HG03159 (cell line): Measurements from ENCODE around the gene MTA1.

Experiments
- ATAC-seq: cut with Tn5 transposase; IDR thresholded peaks from one replicate; pipeline ENCODE4 v1.9.1; 2021; ENCODE audit warnings: mild to moderate bottlenecking, moderate library complexity; ENCODE audit not compliant: unreplicated experiment

MTA1 gene

DNA sequence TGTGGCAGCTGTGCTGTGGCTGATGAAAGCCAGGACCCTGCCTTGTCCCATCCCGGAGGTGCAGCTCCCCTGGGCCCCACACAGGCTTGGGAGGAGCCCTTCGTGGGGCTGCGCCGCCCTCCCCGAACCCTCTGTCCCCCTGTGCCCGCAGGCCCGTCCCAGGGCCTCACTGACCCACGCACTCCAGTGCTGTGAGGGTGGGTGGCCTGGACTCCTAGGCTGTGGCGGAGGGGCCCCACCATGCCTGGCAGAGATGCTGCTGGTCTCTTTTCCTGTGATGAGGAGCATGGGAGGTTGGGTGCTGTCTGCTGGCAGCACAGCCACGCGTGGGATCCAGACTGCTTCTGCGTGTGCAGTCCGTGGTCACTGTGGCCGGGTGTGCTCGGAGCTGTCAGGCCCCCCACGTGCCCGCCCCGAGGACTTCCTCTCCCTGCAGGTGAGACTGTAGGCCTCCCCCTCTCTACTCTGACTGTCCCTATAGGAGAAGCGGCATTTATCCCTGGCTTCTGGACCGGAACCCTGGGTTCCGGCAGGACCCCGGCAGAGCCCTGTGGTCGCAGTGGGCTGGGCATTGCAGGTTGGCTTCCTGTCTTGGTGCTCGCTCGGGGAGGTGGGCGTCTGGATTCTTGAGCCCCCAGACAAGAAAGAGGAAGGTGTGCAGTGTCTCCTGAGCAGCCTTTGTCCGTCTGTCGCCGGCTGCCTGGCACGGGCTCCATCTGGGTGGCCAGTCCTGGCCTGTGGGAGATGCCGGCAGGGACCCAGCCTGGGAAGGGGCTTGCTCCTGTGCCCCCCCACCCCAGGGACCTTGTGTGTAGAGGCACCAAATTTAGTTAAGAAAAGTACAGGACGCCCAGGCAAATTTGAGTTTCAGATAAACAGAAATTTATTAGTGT is 2.3 kb downstream of the MTA1 start:
- no peak for ATAC-seq

GRCh38 chr14:105422695-105423487 is 3.3 kb downstream of the MTA1 start:
- no peak for ATAC-seq

- ATAC-seq: no peak
Observed at GRCh38 chr14:105423488-105424195, 4.0 kb downstream of the MTA1 start.

DNA sequence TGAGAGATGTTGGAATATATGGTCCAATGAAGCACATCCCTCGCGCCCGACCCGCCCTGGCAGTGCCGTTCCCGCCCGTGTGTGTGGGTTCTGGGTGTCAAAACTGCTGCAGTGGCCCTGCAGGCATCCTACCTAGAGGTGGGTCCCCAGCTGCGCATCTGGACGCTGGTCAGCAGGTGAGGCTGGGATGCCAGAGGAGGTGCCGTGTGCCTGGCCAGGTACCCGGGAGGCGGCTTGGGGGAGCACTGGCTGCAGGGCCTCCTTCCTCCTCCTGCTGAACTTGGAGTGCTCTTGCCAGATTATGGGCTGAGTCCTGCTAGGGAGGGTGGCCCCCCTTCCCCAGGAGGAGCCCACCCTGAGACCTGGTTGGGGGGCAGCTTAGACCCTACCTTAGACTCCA is 5.2 kb downstream of the MTA1 start:
- no peak for ATAC-seq

DNA sequence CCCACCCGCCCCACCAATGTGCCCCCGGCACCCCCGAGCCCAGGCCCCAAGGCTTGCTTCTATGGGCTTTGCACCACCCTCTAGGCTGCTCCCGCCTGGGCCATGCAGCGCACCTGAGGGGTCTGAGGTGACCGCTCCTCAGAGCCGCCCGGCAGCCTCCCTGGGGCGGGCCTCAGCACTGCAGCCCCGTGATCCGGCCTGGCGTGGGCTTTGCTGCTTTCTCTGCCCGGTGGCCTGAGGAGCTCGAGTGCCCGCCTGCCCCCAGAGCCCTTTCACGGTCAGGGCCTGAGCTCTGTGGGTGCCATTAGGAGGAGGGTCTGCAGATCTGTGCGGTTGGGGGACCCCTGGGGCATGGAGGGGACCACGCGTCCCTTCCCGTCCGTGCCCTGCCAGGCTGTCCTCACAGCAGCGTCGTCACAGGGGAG is 6.2 kb downstream of the MTA1 start:
- no peak for ATAC-seq

DNA sequence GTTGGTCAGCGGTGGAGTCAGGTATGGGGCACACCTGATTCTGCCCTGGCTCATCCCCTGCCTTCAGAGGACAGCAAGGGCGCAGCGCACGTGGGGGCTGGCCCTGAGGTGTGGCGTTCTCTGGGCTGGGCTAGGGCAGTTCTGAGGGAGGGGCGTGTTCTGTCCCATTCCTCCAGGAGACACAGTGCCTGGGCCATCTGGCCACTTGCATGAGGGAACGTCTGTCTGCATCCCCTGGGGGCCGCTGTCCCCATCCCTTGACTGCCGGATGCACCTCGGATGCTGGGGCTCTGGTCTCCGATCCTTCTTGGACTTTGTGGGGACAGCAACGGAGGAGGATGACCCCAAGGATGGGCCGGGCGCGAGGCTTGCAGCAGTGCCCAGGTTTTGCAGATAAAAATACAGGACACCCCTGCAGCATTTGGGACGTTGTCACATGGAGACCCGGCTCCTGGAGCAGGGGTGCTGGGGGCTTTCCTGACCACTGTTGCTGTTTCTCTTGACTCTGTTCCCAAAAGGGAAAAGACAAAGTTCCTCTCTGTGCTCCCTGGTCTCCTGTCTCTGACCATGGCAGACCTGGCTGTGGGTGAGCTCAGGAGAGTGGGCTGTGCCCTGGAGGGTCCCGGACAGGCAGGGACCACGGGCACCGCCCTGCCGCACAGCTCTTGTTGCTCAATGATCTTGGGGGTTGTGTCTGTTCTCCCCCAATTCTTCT is 6.9 kb downstream of the MTA1 start:
- no peak for ATAC-seq

- ATAC-seq: no peak
Observed at GRCh38 chr14:105427412-105427811, 7.8 kb downstream of the MTA1 start.

DNA sequence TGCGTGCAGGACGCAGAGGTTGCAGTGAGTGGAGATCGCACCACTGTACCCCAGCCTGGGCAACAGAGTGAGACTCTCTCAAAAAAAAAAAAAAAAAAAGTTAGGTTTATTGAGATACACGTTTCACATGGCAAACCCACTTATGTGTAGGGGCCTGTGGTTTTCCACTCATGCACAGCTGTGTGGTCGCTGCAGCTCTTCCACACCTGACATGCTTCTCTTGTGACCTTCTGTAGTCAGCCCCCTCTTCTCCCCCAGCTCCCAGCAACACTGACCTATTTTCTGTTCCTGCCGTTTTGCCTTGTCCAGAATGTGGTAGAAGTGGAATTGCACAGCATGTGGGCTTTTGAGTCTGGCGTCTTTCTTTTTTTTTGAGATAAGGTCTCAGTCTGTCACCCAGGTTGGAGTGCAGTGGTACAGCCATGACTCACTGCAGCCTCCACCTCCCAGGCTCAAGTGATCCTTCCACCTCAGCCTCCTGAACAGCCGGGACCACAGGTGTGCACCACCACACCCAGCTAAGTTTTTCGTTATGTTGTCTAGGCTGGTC is 8.4 kb downstream of the MTA1 start:
- no peak for ATAC-seq

DNA sequence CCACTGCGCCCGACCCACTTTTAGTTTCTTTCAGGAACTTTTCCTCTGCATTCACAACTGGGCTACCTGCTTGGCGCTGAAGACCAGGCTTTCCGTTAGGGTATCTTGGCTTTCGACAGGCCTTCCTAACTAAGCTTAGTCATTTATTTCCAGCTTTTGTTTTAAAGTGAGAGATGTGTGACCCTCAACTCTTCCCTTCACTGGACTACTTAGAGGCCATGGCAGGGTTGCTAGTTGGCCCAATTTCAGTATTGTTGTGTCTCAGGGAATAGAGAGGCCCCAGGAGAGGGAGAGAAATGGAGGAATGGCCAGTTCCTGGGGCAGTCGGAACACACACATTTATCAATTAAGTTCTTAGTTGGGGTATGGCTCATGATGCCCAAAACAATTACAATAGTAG is 10.4 kb downstream of the MTA1 start:
- no peak for ATAC-seq

DNA sequence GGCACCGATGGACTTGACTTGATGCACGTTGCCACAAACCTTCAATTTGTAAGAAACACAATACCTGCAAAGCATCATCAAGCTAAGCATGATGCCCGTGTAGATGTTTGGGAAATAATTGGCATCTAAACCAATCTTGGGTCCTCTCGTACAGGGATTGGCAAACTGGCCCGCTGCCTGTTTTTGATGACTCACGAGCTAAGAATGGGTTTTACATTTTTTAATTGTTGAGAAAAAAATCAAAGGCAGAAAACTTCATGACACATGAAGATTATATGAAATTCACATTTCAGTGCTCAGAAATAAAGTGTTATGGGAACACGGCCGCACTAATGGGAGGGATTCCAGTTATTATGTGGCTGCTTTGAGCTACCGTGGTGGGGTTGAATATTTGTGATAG is 10.9 kb downstream of the MTA1 start:
- ATAC-seq: no peak

- no peak for ATAC-seq
Observed at GRCh38 chr14:105431256-105431655, 11.6 kb downstream of the MTA1 start.

GRCh38 chr14:105432657-105433056 is 13.0 kb downstream of the MTA1 start:
- ATAC-seq: no peak

DNA sequence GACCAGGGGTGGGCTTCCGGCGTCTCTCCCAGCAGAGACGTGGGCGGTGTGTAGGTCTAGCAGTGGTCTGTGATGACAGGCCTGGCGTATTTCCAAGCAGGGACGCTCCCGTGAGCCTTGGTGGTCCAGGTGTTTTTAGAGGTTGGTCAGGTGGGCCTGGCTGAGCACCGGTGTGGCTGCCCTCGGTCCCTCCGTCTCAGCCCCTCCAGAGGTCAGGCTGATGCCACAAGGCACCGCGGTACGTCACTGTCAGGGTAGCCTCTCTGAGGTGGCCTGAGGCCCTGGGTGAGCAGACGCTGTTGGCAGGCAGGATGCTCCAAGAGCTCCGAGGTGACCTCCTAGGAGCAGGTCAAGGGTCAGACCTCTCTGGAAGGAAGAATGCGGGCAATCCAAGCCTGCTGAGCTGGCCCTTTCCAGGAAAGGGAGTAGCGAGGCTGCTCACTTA is 13.6 kb downstream of the MTA1 start:
- no peak for ATAC-seq

GRCh38 chr14:105436402-105436801 is 16.8 kb downstream of the MTA1 start:
- ATAC-seq: no peak

DNA sequence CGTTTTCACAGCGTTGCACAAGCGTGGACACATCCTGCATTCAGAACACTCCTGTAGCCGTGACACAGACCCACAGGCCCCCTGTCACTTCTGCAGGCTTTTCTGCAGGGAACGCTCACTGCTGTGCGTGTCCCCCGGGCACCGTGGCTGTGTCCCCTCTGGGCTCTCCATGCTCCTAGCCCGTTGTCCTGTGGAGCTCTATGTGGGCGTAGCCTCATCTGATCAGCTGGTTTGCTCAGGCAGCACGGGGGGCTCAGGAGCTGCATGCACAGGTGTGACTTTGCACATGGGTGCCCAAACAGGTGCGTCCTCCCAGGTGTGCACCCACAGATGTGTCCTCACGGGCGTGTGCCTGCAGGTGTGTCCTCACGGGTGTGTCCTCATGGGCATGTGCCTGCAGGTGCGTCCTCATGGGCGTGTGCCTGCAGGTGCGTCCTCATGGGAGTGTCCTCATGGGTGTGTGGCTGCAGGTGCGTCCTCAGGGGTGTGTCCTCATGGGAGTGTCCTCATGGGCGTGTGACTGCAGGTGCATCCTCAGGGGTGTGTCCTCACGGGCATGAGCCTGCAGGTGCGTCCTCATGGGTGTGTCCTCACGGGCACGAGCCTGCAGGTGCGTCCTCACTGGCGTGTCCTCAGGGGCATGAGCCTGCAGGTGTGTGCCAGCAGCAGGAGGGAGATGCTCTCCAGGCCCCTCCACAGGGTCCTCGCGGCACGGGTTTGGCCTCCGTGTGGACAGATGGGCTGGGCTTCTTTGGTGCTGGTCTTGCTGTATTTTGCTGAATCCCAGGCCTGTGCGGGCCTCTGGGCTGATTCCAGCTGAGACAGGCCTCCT is 17.5 kb downstream of the MTA1 start:
- no peak for ATAC-seq

DNA sequence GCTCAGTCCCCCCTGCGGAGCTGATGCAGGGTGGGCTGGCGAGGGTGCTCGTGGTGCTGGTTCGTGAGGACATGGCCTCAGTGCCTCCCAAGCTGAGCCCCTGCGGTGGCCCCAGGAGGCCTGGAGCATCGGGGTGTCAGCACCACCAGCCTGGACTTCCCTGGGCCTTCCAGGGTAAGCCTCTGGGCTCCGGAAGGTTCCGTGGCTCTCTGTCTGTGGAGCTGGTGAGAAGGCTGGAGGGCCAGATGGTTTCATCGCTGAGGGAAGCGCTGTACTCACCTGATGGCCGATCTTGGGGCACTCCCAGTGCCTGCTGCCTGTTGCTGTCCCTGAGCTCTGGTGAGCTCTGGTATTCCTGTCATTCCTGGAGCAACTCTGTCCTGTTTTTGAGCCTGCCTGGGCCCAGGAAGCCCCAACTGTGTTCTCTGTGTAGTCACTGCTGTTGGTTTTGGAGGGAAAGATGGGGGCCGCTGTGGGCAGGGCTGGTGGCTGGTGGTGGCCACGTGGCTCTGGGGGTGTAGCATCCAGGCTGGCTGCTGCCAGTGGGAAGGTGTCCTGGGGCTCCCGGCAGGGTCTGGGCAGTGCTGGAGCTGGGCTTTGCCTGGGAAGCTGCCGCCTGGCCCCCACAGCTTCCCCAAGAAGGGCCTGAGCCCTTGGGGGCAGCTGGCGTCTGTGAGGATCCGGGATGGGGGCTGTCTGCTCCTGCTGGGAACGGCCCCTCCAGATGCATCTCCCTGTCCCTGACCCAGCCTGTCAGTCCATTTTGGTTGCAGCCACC is 18.3 kb downstream of the MTA1 start:
- ATAC-seq: no peak

DNA sequence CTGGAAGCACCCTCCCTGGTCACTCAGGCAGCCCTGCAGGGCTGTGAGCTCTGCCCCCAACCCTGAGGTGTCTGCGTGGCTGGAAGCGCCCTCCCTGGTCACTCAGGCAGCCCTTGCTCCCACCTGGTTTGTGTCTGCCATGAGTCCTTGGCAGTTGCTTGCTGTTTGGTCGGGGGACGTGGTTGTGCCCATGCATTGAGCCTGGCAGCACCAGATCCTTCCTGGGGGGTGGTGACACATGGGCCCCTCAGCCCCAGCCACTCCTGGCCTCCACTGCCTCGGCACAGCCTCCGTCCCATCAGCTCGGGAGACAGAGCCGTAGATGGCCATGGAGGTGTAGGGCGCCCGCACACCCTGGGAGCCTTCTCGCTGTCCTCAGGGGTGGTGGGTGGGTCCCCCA is 19.6 kb downstream of the MTA1 start:
- ATAC-seq: no peak

GRCh38 chr14:105439710-105440553 is 20.3 kb downstream of the MTA1 start:
- ATAC-seq: no peak
